Measurements from ENCODE around the gene CALY. TPM values are rescaled to one million over a fixed set of nuclear protein-coding genes. Genes with fewer than 3 reads are reported as not detected.

CALY gene
- total RNA-seq, 2 experiments from 2014 or later = 3.8 to 3.9 TPM

GRCh38 chr10:133358162-133358924 is 21.6 kb upstream of the CALY start:
- TF ChIP-seq CTCF (IDR thresholded peaks at IDR 0.05) = no peak
- Histone ChIP-seq H3K4me1 (ENCODE audit: insufficient read depth, low read length) (peaks cover 22% of the 10 kb centered on the region), H3K27ac (ENCODE audit: low read depth in 1 of 2, low read length in 2 of 2) (no peak overlapping the region), H3K9me3 (ENCODE audit: control insufficient read depth in 1 of 2, insufficient read depth in 1 of 2, low read length in 2 of 2) (peaks cover 0 to 6% of the 10 kb centered on the region in 2 experiments), H3K4me3 (ENCODE audit: low read length) (no peak overlapping the region), H3K36me3 (ENCODE audit: insufficient read depth, low read length) (no peaks in the 10 kb centered on the region), H3K27me3 (ENCODE audit: control insufficient read depth in 1 of 2, insufficient read depth in 2 of 2, low read length in 2 of 2) (no peaks in the 10 kb centered on the region)
- intact Hi-C loops (cut with DNase I, micrococcal nuclease) = loop anchor here (1.0 to 2.0 kb wide), 3 partner anchors 14 to 49 kb away; partner anchors contain the start of gene CALY (in 1 of the 2)
- Mint-ChIP-seq H3K27ac (peak overlapping the region; percentile 53), H3K9me3 (no peaks in the 10 kb centered on the region), H3K4me3 (no peak overlapping the region), H3K27me3 (no peaks in the 10 kb centered on the region), H3K36me3 (ENCODE audit: low read depth) (peaks cover 12% of the 10 kb centered on the region), H3K4me1 (ENCODE audit: low read depth) (no peaks in the 10 kb centered on the region)
- POLR2A ChIA-PET = interaction anchor here (1.2 to 1.8 kb wide), 3 partner anchors 20 to 31 kb away, joined by 7 to 8 read pairs (median 7); partner anchors contain the start of gene CALY
- ATAC-seq (ENCODE audit: poor library complexity) (no peak), DNase-seq (peak in 1 of 14 experiments; percentile 45)
- CTCF ChIA-PET = interaction anchor here (1.3 to 3.4 kb wide), 3 partner anchors 29 to 50 kb away, joined by 3 to 12 read pairs (median 3); no protein-coding TSS in a partner anchor

- Mint-ChIP-seq H3K27me3 (no peaks in the 10 kb centered on the region), H3K36me3 (ENCODE audit: low read depth) (peaks cover 12% of the 10 kb centered on the region), H3K9me3 (no peaks in the 10 kb centered on the region), H3K4me3 (peak within 1 kb of the TSS; percentile 83), H3K4me1 (ENCODE audit: low read depth) (no peaks in the 10 kb centered on the region), H3K27ac (peak within 1 kb of the TSS; percentile 53)
- H3K9me3 ChIP-seq (ENCODE audit: control insufficient read depth in 1 of 2, insufficient read depth in 1 of 2, low read length in 2 of 2) = peaks cover 0 to 6% of the 10 kb centered on the region in 2 experiments
- no peaks in the 10 kb centered on the region for H3K36me3 ChIP-seq (ENCODE audit: insufficient read depth, low read length)
- H3K4me1 ChIP-seq (ENCODE audit: insufficient read depth, low read length) = peaks cover 22% of the 10 kb centered on the region
- CTCF ChIA-PET = interaction anchor here (1.4 to 3.4 kb wide), 2 partner anchors 28 to 49 kb away, joined by 3 to 12 read pairs; no protein-coding TSS in a partner anchor
- intact Hi-C loops (cut with DNase I, micrococcal nuclease) = loop anchor here (1.0 to 2.0 kb wide), 4 partner anchors 15 to 48 kb away; partner anchors contain the start of genes CALY (in 2 of the 2) and MTG1 (in 1 of the 2)
- peak within 1 kb of the TSS; percentile 63 for H3K4me3 ChIP-seq (ENCODE audit: low read length)
- TF ChIP-seq CTCF (IDR thresholded peaks at IDR 0.05) = no peak
- H3K27me3 ChIP-seq (ENCODE audit: control insufficient read depth in 1 of 2, insufficient read depth in 2 of 2, low read length in 2 of 2) = no peaks in the 10 kb centered on the region
- peak within 1 kb of the TSS in 1 of 2 donors; percentile 29 for H3K27ac ChIP-seq (ENCODE audit: low read depth in 1 of 2, low read length in 2 of 2)
- peak; percentile 51 to 88 (median 66) for DNase-seq
- ATAC-seq (ENCODE audit: poor library complexity) = peak; percentile 91
- POLR2A ChIA-PET = interaction anchor here (0.7 to 1.8 kb wide), 5 partner anchors 16 to 93 kb away, joined by 3 to 8 read pairs (median 3); partner anchors contain the start of genes CALY and ECHS1
Measured at GRCh38 chr10:133357285-133358161, 20.8 kb upstream of the CALY start, which contains the start of gene FUOM. Gene FUOM, minus strand, starts transcription at chr10:133358019. Its CDS starts 12 bp downstream, at chr10:133358007.
